Brain microvascular endothelial cell (primary cell): ENCODE measurements around the gene SOX15.

Experiments
- DNase-seq: peaks from one replicate; pipeline ENCODE4 v3.0.0-alpha.2; 2020
- H3K27ac ChIP-seq: fragments of 250-450 bp; sonication (Bioruptor Pico); 2 replicates; pipeline ENCODE4 v1.5.1; 2020; ENCODE audit warnings: mild to moderate bottlenecking, moderate library complexity
- H3K27me3 ChIP-seq: fragments of 250-450 bp; sonication (Bioruptor Pico); replicated peaks from 2 replicates; pipeline ENCODE4 v1.5.1; 2020; ENCODE audit warnings: mild to moderate bottlenecking
- H3K36me3 ChIP-seq: fragments of 250-450 bp; sonication (Bioruptor Pico); replicated peaks from 2 replicates; pipeline ENCODE4 v1.5.1; 2020; ENCODE audit warnings: mild to moderate bottlenecking
- H3K4me3 ChIP-seq: 2 replicates; pipeline ENCODE4 v1.5.1; 2011; ENCODE audit warnings: low read depth, mild to moderate bottlenecking, control low read depth, low read length, moderate library complexity
- CTCF ChIP-seq: IDR thresholded peaks from 2 replicates; pipeline ENCODE4 v1.5.1; 2011; ENCODE audit warnings: low read depth, mild to moderate bottlenecking, moderate library complexity, low read length, control low read depth, inconsistent platforms; ENCODE audit errors: missing control alignments
- in situ Hi-C: cut with HindIII; loops from 2 replicates; pipeline ENCODE4 v1.10.0; 2017; ENCODE audit warnings: low sequenced_read_pairs, low pct_ligation_motif_present

The SOX15 gene

DNA sequence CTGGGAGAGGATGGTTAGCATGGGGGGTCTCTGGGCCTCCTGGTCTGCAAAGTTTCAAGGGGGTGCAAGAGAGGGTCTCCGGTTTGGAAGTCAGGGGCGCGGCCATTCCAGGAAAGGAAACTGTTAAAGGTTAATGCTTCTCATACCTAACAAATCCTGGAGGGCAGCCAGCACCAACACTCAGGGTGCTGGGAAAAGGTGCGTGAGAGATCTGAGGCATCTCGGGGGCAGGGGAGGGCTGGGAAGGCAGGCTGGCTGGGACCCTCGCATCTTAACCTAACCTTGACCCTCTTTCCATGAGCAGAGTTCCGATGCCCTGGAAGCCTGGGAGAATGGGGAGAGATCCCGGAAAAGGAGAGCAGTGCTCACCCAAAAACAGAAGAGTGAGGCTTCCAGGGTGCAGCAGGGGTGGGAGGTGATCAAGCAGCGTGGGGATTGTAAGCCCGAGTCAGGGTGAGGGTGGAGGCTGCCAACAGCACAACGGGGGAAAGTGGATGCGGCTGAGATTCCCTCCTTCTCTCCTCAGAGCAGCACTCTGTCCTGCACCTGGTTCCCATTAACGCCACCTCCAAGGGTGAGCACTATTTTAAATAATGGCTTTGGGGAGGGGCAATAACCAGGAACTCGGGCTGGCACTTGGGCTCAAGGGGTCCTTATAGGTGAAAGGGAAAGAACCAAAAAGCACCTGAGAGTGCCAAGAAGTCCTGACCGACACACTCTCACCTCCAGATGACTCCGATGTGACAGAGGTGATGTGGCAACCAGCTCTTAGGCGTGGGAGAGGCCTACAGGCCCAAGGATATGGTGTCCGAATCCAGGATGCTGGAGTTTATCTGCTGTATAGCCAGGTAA, 30.3 kb downstream of the SOX15 start:
- Histone ChIP-seq H3K4me3 (no peak overlapping the region), H3K36me3 (peaks cover 8% of the 10 kb centered on the region), H3K27me3 (no peaks in the 10 kb centered on the region), H3K27ac (no peak overlapping the region)
- TF ChIP-seq CTCF = no peak
- in situ Hi-C loops = no loop called here
- no peak for DNase-seq

- no peak within 1 kb of the TSS for H3K27ac ChIP-seq
- peak within 1 kb of the TSS; percentile 12 for H3K4me3 ChIP-seq
- in situ Hi-C loops = no loop called here
- no peak for DNase-seq
- no peaks in the 10 kb centered on the region for H3K36me3 ChIP-seq
- H3K27me3 ChIP-seq = no peaks in the 10 kb centered on the region
- no peak for TF ChIP-seq CTCF
Observed at GRCh38 chr17:7558544-7559319, 31.2 kb downstream of the SOX15 start, which contains the start of gene TNFSF13. TNFSF13 (plus strand) TSS chr17:7558750; CDS start chr17:7559040, 290 bp downstream.

DNA sequence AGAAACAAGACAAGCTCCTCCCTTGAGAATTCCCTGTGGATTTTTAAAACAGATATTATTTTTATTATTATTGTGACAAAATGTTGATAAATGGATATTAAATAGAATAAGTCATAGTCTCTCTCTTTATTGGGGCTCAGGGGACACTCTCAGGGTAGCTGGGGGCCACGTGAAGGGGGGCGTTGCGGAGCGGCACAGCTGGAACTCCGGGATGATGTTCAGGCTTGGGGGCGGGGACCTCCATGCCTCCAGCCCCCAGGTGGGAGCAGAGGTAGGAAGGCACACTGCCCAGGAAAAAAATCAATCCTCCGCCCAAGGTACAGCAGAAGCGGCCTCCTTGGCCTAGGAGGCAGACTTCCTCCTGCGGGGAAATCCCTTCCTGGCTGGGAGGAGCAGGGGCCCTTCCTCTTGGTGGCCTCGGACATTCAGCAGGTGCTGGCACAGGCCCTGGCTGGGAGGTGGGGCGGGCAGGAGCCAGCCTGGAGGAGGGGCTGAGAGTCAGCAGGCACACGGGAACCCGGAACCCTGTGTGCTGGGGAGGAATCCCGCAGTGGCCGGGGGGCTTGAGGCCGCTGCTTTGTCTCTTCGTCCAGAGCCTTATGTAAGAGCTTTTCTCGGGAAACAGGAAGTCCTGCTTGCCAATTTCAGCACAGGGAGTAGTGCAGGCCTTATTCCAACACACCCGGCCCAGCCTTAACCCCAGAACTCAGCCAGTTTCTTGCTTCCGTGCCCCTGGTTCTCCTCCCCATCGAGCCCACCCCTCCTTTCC, 31.9 kb downstream of the SOX15 start:
- no peak for DNase-seq
- Histone ChIP-seq H3K36me3 (no peaks in the 10 kb centered on the region), H3K27ac (no peak overlapping the region), H3K27me3 (no peaks in the 10 kb centered on the region), H3K4me3 (peak overlapping the region; percentile 12)
- TF ChIP-seq CTCF = no peak
- in situ Hi-C loops = no loop called here

GRCh38 chr17:7557147-7557764, 32.6 kb downstream of the SOX15 start:
- Histone ChIP-seq H3K36me3 (no peaks in the 10 kb centered on the region), H3K4me3 (no peak overlapping the region), H3K27me3 (no peaks in the 10 kb centered on the region), H3K27ac (no peak overlapping the region)
- DNase-seq = no peak
- no peak for TF ChIP-seq CTCF
- in situ Hi-C loops = no loop called here

- no peak overlapping the region for H3K27ac ChIP-seq
Observed at GRCh38 chr17:7556627-7557026, 33.3 kb downstream of the SOX15 start.

More at GRCh38 chr17:7556627-7557026, 33.3 kb downstream of the SOX15 start:
- in situ Hi-C loops = no loop called here
- H3K4me3 ChIP-seq = no peak overlapping the region
- DNase-seq = no peak
- no peaks in the 10 kb centered on the region for H3K27me3 ChIP-seq
- TF ChIP-seq CTCF = no peak
- no peaks in the 10 kb centered on the region for H3K36me3 ChIP-seq
